Ecto neural progenitor cell (in vitro differentiated cells): Measurements from ENCODE around the gene GSTM3.
A peak's percentile ranks its signal among the peaks of the same experiment; 100 is the strongest.
"Not testable (repeated sequence)": the region's sequence is repeated elsewhere in the genome, so short reads cannot be mapped to it uniquely, and the experiment has no call there.

Experiments used
- DNase-seq: peaks from one replicate; pipeline ENCODE4 v3.0.0-alpha.2; 2018; ENCODE audit warnings: low spot score

GSTM3 gene

GRCh38 chr1:109726728-109727373 lies 14.0 kb downstream of the GSTM3 start:
- no peak for DNase-seq

DNA sequence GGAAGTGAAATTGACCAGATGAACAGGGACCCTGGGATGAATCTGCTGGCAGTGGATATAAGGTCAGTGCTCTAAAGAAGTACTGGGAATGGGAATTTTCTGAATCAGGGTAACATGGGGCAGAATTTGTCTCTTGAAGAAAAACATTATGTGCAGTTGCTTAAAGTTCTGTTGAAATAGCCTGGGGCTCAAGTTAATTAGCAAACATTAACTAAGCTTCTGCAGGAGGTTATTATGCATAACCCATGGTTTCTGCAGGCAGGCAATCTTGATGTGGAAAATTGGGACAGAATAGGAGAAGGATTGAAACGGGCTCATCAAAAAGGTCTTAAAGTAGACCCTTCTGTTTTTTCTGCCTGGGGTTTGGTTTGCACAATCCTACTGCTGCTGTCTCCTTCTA lies 14.8 kb downstream of the GSTM3 start:
- DNase-seq = no peak

- no peak for DNase-seq
Measured at GRCh38 chr1:109725510-109725909, 15.3 kb downstream of the GSTM3 start.

DNA sequence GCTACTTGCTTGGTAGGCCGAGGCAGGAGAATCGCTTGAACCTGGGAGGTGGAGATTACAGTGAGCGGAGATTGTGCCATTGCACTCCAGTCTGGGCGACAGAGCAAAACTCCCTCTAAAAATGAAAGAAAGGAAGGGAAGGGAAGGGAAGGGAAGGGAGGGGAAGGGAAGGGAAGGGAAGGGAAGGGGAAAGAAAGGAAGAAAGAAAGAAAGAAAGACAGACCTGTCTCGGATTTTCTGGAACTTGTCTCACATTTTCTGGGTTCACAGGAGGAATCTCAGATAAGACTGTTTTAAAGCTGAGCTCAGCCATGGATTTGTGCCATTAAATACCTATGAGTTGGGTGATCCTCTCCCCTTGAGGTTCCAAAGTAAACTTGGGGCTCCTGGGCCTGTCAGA lies 15.9 kb downstream of the GSTM3 start:
- no peak for DNase-seq

DNA sequence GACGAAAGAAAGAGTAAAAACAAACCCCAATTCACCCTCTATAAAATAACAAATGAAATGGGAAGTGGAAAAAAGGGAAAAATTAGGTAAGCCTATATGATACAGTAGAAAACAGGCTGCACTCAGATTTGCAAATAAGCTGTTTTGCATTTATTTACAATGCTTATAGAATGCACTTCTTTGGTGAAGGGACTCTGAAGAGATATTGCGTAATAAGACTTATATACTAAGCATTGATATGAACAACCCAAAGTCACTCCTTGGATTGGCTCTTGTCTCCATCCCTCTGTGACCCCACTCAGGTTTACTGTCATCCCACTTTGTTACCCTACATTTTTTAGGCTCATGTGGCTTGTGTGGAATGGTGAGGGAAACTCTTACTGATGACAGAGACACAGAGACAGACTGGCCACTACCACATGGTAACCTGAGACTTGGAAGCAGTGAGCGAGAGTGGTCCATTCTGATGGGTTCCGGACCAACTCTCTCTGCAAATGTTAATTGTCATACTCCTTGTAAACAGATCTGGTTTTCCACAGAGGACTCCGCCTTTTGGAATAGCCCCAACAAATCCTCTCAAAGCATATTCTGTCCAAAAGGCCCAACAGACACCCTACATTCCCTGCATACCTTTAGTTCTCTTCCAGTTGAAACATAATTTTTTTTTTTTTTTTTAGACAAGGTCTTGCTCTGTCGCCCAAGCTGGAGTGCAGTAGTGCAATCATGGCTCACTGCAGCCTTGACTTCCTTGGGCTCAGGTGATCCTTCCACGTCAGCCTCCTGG lies 17.7 kb downstream of the GSTM3 start:
- peak; percentile 11 for DNase-seq

- DNase-seq = no peak
Measured at GRCh38 chr1:109721971-109722370, 18.9 kb downstream of the GSTM3 start.

- no peak for DNase-seq
Measured at GRCh38 chr1:109721042-109721441, 19.8 kb downstream of the GSTM3 start.

DNA sequence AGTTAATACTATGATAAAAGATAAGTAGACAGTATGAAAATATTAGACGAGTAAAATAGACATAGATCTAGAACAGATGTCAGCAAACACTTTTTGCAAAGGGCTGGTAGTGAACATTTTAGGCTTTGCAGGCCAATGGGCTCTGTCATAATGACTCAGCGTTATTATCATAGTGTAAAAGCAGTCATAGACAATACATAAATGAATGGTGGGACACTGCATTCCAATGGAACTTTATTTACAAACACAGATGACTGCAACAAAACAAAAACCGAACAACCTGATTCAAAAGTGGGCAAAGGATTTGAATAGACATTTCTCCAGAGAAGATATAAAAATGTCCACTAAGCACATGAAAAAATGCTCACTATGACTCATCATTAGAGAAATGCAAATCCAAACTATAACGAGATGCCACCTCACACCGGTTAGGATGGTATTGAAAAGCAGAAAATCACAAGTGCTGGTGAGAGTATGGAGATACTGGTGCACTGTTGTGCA lies 21.5 kb downstream of the GSTM3 start:
- no peak for DNase-seq

- no peak for DNase-seq
Measured at GRCh38 chr1:109718495-109718894, 22.3 kb downstream of the GSTM3 start.

- DNase-seq = no peak
Measured at GRCh38 chr1:109717729-109718128, 23.1 kb downstream of the GSTM3 start.

GRCh38 chr1:109716570-109717090 lies 24.2 kb downstream of the GSTM3 start:
- no peak for DNase-seq

GRCh38 chr1:109716121-109716520 lies 24.7 kb downstream of the GSTM3 start:
- no peak for DNase-seq

GRCh38 chr1:109714661-109715372 lies 26.0 kb downstream of the GSTM3 start:
- DNase-seq = no peak

DNA sequence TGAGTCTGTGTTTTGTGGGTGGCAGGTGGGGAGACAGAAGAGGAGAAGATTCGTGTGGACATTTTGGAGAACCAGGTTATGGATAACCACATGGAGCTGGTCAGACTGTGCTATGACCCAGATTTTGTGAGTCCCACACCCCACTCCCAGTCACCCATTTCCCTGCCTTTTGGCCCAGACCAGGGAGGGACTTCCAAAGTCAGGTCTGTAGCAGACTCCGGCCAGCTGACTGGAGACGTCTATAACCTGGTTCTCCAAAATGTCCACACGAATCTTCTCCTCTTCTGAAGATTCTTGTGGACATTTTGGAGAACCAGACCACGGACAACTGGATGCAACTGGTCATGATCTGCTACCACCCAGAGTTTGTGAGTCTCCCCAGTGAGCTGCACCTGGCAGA lies 27.2 kb downstream of the GSTM3 start:
- DNase-seq = no peak

- no peak for DNase-seq
Measured at GRCh38 chr1:109712321-109712864, 28.4 kb downstream of the GSTM3 start.

DNA sequence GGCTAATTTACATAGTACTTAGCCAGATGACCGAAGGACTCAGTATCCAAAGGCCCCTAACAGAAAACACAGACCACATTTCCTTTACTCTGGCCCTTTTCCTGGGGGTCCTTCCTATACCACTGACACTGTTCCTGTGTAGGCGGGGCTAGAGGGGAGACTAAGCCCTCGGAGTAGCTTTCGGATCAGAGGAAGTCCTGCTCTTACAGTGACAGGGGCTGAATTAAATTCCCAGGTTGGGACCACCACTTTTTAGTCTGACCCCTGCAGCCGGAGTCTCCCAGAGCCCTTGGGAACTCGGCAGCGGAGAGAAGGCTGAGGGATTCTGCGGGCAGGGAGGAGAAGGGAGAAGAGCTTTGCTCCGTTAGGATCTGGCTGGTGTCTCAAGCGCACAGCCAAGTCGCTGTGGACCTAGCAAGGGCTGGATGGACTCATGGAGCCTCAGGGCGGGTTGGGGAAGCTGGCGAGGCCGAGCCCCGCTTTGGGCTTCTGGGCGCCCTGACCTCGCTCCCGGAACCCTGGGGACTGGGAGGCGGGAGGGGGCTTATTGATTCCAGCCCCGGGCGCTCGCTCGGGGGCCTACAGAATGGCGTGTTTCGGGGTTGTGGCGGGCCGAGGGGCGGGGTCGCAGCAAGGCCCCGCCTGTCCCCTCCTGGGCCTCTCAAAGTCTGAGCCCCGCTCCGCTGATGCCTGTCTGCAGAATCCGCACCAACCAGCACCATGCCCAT lies 29.1 kb downstream of the GSTM3 start, which contains the start of gene GSTM5:
TSS of gene GSTM5 (plus strand) at position 659 of the 728 bp plus-strand sequence. CDS start at position 721, 62 bp downstream.
- DNase-seq = not testable (repeated sequence)

DNA sequence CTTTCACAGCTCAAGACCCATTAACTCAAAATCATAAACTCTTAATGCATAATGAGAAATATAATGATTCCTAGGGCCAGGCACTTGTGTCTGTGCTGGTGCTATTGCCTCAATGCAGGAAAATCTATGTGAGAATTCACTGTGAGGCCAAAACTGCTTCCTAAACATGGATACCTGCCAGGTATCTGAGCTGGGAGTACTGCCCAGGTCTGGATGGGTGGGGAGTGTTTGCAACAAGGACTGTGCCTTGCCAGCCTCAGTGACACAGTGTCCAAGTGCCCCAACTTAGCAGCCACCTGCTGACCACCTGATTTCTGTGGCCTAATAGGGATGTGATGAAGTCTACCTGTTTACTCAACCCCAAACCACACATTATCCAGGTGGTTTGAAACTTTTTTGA lies 31.0 kb downstream of the GSTM3 start:
- DNase-seq = not testable (repeated sequence)

DNA sequence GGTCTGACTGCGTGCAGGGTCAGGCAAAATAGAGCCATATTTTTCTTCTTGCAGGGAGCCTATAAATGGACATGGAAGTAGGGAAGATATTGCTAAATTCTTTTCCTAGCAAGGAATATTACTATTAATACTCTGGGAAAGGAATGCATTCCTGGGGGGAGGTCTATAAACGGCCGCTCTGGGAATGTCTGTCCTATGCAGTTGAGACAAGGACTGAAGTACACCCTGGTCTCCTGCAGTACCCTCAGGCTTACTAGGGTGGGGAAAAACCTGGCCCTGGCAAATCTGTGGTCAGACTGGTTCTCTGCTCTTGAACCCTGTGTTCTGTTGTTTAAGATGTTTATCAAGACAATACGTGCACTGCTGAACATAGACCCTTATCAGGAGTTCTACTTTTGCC lies 31.9 kb downstream of the GSTM3 start:
- DNase-seq = not testable (repeated sequence)

DNA sequence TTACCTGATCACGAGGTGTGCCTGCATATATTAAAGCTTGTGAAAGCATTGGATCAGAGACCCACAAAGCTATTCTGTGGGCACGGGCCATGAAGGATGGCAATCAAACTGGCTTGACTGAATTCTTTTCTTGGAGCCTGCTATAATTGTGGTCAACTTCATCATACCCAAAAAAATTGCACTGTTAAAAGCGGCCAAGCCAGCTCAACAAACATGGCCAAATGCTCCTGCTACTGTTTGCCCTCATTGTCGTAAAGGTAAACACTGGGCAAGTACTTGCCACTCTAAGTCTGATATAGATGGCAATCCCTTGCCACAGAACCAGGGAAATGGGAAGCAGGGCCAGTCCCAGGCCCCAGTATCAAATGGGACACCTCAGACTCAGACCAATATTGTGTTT lies 35.4 kb downstream of the GSTM3 start:
- DNase-seq = no peak

- no peak for DNase-seq
Measured at GRCh38 chr1:109704173-109704572, 36.7 kb downstream of the GSTM3 start.

GRCh38 chr1:109702940-109703339 lies 37.9 kb downstream of the GSTM3 start:
- DNase-seq = not testable (repeated sequence)
